Naive thymus-derived CD4-positive, alpha-beta T cell (primary cell): Measurements from ENCODE around the gene ATG16L2. TPM values are rescaled to one million over a fixed set of nuclear protein-coding genes. Genes with fewer than 3 reads are reported as not detected.

Experiments used
- ATAC-seq: fragments of 150-1000 bp; cut with Tn5 transposase; 2 replicates; pipeline ENCODE4 v1.10.0; 2021; ENCODE audit warnings: mild to moderate bottlenecking, moderate library complexity
- CTCF ChIA-PET: fragments of 350-600 bp; sonication (Branson Sonifier 250); formaldehyde crosslinking; loops from one replicate; lab custom pipeline; 2021; ENCODE audit warnings: antibody characterized with exemption; lab: Charles Lee
- POLR2A ChIA-PET: fragments of 350-600 bp; sonication (Branson Sonifier 250); formaldehyde crosslinking; loops from one replicate; lab custom pipeline; 2021; ENCODE audit warnings: antibody characterized with exemption, inconsistent platforms; lab: Charles Lee
- DNase-seq, 9 donors: peaks; one replicate each; pipeline versions ENCODE4 v3.0.0 to v3.0.0-alpha.2; 2020 to 2022; ENCODE audit warnings: mixed read lengths in 1 of 9
- H3K27ac ChIP-seq: one replicate; pipeline ENCODE4 v1.7.0; 2013; ENCODE audit warnings: mild to moderate bottlenecking, low read depth, low read length, moderate library complexity
- H3K27me3 ChIP-seq, 2 donors: one replicate each; pipeline ENCODE4 v1.7.0; 2013; ENCODE audit warnings: low read length in 2 of 2, mild to moderate bottlenecking in 2 of 2, moderate library complexity in 2 of 2; ENCODE audit not compliant: control insufficient read depth in 2 of 2, insufficient read depth in 2 of 2
- H3K36me3 ChIP-seq, 3 experiments: 1 replicate in 2 of 3; 2 replicates in 1 of 3; pipeline ENCODE4 v1.7.0; 2013; ENCODE audit warnings: low read length in 3 of 3, mild to moderate bottlenecking in 3 of 3, moderate library complexity in 1 of 3; ENCODE audit not compliant: insufficient read depth in 3 of 3, control insufficient read depth in 2 of 3
- H3K4me1 ChIP-seq, 2 donors: one replicate each; pipeline ENCODE4 v1.7.0; 2013; ENCODE audit warnings: low read length in 2 of 2, mild to moderate bottlenecking in 2 of 2, moderate library complexity in 1 of 2; ENCODE audit not compliant: control insufficient read depth in 2 of 2, insufficient read depth in 2 of 2
- H3K4me3 ChIP-seq: 2 replicates; pipeline ENCODE4 v1.7.0; 2013; ENCODE audit warnings: mild to moderate bottlenecking, low read length
- H3K9me3 ChIP-seq, 3 experiments: 1 replicate in 2 of 3; 2 replicates in 1 of 3; pipeline ENCODE4 v1.7.0; 2013; ENCODE audit warnings: low read length in 3 of 3; ENCODE audit not compliant: control insufficient read depth in 2 of 3
- H3K27ac Mint-ChIP-seq, 9 donors: one replicate each; pipeline ENCODE4 v1.8.0; 2020 to 2022; ENCODE audit warnings: mixed read lengths in 9 of 9, mild to moderate bottlenecking in 8 of 9, moderate library complexity in 5 of 9, inconsistent platforms in 2 of 9
- H3K27me3 Mint-ChIP-seq, 5 donors: one replicate each; pipeline ENCODE4 v1.8.0; 2021 to 2022; ENCODE audit warnings: mixed read lengths in 5 of 5, mild to moderate bottlenecking in 1 of 5
- H3K36me3 Mint-ChIP-seq, 5 donors: one replicate each; pipeline ENCODE4 v1.8.0; 2020 to 2022; ENCODE audit warnings: mixed read lengths in 5 of 5, mild to moderate bottlenecking in 3 of 5, inconsistent platforms in 1 of 5
- H3K4me1 Mint-ChIP-seq, 7 donors: one replicate each; pipeline ENCODE4 v1.8.0; 2020 to 2022; ENCODE audit warnings: mixed read lengths in 7 of 7, mild to moderate bottlenecking in 3 of 7, inconsistent platforms in 1 of 7
- H3K4me3 Mint-ChIP-seq, 10 donors: one replicate each; pipeline ENCODE4 v1.8.0; 2020 to 2022; ENCODE audit warnings: mild to moderate bottlenecking in 10 of 10, mixed read lengths in 10 of 10, moderate library complexity in 6 of 10, inconsistent platforms in 2 of 10
- H3K9me3 Mint-ChIP-seq, 11 donors: one replicate each; pipeline ENCODE4 v1.8.0; 2020 to 2022; ENCODE audit warnings: mixed read lengths in 11 of 11, mild to moderate bottlenecking in 4 of 11, inconsistent platforms in 1 of 11, moderate library complexity in 1 of 11
- intact Hi-C, 2 donors: fragments of 100-400 bp; cut with micrococcal nuclease; formaldehyde crosslinking; loops; one replicate each; pipeline ENCODE4 v1.15.1; 2023
- polyA plus RNA-seq, 2 donors: library from polyadenylated mRNA; unstranded; fragments of 300-500 nt; fragmentation: Illumina TruSeq; gene quantifications; one replicate each; pipeline ENCODE4 v1.2.3, GENCODE V29; 2021
- total RNA-seq, 6 experiments: library from RNA in 5 of 6; stranded (reverse) in 5 of 6; gene quantifications; 1 replicate in 5 of 6; 2 replicates in 1 of 6; pipeline ENCODE4 v1.2.3 and lab custom pipeline; 2021 to 2026

The ATG16L2 gene
- total and polyA plus RNA-seq, 7 experiments from 2014 or later: 12.8 to 199 (median 134) TPM

- intact Hi-C loops: no loop called here
- H3K4me1 ChIP-seq: peaks cover 0 to 3% of the 10 kb centered on the region in 2 donors
- H3K36me3 ChIP-seq: no peaks in the 10 kb centered on the region
- H3K27ac Mint-ChIP-seq: peak overlapping the region in 3 of 9 donors; percentile 18 to 86 (median 34)
- H3K27me3 ChIP-seq: no peaks in the 10 kb centered on the region
- ChIA-PET POLR2A (interaction anchor here (1.9 kb wide), 1 partner anchor 41 kb away, joined by 4 read pairs; no protein-coding TSS in a partner anchor), CTCF (interaction anchor here (2.0 kb wide), 1 partner anchor 50 kb away, joined by 4 read pairs; no protein-coding TSS in a partner anchor)
- ATAC-seq: no peak
- no peak overlapping the region for H3K27ac ChIP-seq
- peaks cover 0 to 6% (median 0%) of the 10 kb centered on the region in 5 donors for H3K27me3 Mint-ChIP-seq
- no peak overlapping the region for H3K4me3 Mint-ChIP-seq
- H3K4me1 Mint-ChIP-seq: peaks cover 15 to 34% (median 22%) of the 10 kb centered on the region in 7 donors
- no peaks in the 10 kb centered on the region for H3K9me3 ChIP-seq
- peaks cover 0 to 8% (median 4%) of the 10 kb centered on the region in 5 donors for H3K36me3 Mint-ChIP-seq
- H3K9me3 Mint-ChIP-seq: no peaks in the 10 kb centered on the region
- no peak for DNase-seq
- no peak overlapping the region for H3K4me3 ChIP-seq
Observed at GRCh38 chr11:72775288-72776110, 38.7 kb upstream of the ATG16L2 start.

- ChIA-PET CTCF (interaction anchor here (2.0 kb wide), 2 partner anchors 23 to 51 kb away, joined by 4 to 5 read pairs; no protein-coding TSS in a partner anchor), POLR2A (interaction anchor here (1.9 kb wide), 1 partner anchor 42 kb away, joined by 4 read pairs; no protein-coding TSS in a partner anchor)
- Mint-ChIP-seq H3K4me1 (peaks cover 15 to 34% (median 22%) of the 10 kb centered on the region in 7 donors), H3K36me3 (peaks cover 0 to 5% (median 4%) of the 10 kb centered on the region in 5 donors), H3K4me3 (no peak overlapping the region), H3K27ac (peak overlapping the region in 2 of 9 donors; percentile 4 to 34), H3K27me3 (peaks cover 0 to 6% (median 0%) of the 10 kb centered on the region in 5 donors), H3K9me3 (no peaks in the 10 kb centered on the region)
- ATAC-seq (no peak), DNase-seq (no peak)
- H3K27ac ChIP-seq: no peak overlapping the region
- no peak overlapping the region for H3K4me3 ChIP-seq
- intact Hi-C loops: no loop called here
- H3K36me3 ChIP-seq: no peaks in the 10 kb centered on the region
- no peaks in the 10 kb centered on the region for H3K9me3 ChIP-seq
- no peaks in the 10 kb centered on the region for H3K27me3 ChIP-seq
- peaks cover 0 to 10% of the 10 kb centered on the region in 2 donors for H3K4me1 ChIP-seq
Observed at GRCh38 chr11:72776117-72776843, 37.9 kb upstream of the ATG16L2 start.

GRCh38 chr11:72776844-72777754, 37.1 kb upstream of the ATG16L2 start:
- no peak overlapping the region for H3K4me3 ChIP-seq
- H3K9me3 ChIP-seq: no peaks in the 10 kb centered on the region
- Mint-ChIP-seq H3K4me1 (peaks cover 18 to 38% (median 24%) of the 10 kb centered on the region in 7 donors), H3K27me3 (peaks cover 0 to 6% (median 0%) of the 10 kb centered on the region in 5 donors), H3K9me3 (no peaks in the 10 kb centered on the region), H3K36me3 (peaks cover 0 to 5% (median 4%) of the 10 kb centered on the region in 5 donors), H3K4me3 (no peak overlapping the region), H3K27ac (no peak overlapping the region)
- H3K27me3 ChIP-seq: no peaks in the 10 kb centered on the region
- peaks cover 2 to 11% of the 10 kb centered on the region in 2 donors for H3K4me1 ChIP-seq
- intact Hi-C loops: no loop called here
- ChIA-PET CTCF (interaction anchor here (2.0 kb wide), 2 partner anchors 24 to 52 kb away, joined by 4 to 5 read pairs; no protein-coding TSS in a partner anchor), POLR2A (no interaction called here)
- no peaks in the 10 kb centered on the region for H3K36me3 ChIP-seq
- no peak for ATAC-seq
- no peak for DNase-seq
- no peak overlapping the region for H3K27ac ChIP-seq

GRCh38 chr11:72777755-72778278, 36.4 kb upstream of the ATG16L2 start:
- Mint-ChIP-seq H3K4me1 (peaks cover 25 to 43% (median 32%) of the 10 kb centered on the region in 7 donors), H3K36me3 (peaks cover 0 to 4% (median 0%) of the 10 kb centered on the region in 5 donors), H3K27me3 (peaks cover 0 to 6% (median 0%) of the 10 kb centered on the region in 5 donors), H3K27ac (no peak overlapping the region), H3K9me3 (no peaks in the 10 kb centered on the region), H3K4me3 (no peak overlapping the region)
- Histone ChIP-seq H3K9me3 (no peaks in the 10 kb centered on the region), H3K4me3 (no peak overlapping the region), H3K27ac (no peak overlapping the region), H3K36me3 (no peaks in the 10 kb centered on the region), H3K4me1 (peaks cover 7 to 14% of the 10 kb centered on the region in 2 donors), H3K27me3 (no peaks in the 10 kb centered on the region)
- intact Hi-C loops: no loop called here
- ATAC-seq (no peak), DNase-seq (no peak)
- ChIA-PET POLR2A (interaction anchor here (0.7 kb wide), 1 partner anchor 16 kb away, joined by 3 read pairs; the partner anchor contains the start of gene STARD10), CTCF (interaction anchor here (2.0 kb wide), 2 partner anchors 25 to 53 kb away, joined by 4 to 5 read pairs; no protein-coding TSS in a partner anchor)

- Mint-ChIP-seq H3K27me3 (peaks cover 0 to 6% (median 0%) of the 10 kb centered on the region in 5 donors), H3K9me3 (no peaks in the 10 kb centered on the region), H3K27ac (peak overlapping the region in 5 of 9 donors; percentile 10 to 74 (median 31)), H3K4me1 (peaks cover 25 to 44% (median 35%) of the 10 kb centered on the region in 7 donors), H3K4me3 (peak overlapping the region in 6 of 10 donors; percentile 26 to 85 (median 65)), H3K36me3 (peaks cover 0 to 4% (median 0%) of the 10 kb centered on the region in 5 donors)
- ChIA-PET POLR2A (interaction anchor here (1.5 kb wide), 1 partner anchor 14 kb away, joined by 5 read pairs; no protein-coding TSS in a partner anchor), CTCF (interaction anchor here (0.5 kb wide), 1 partner anchor 10 kb away, joined by 6 read pairs; no protein-coding TSS in a partner anchor)
- DNase-seq (no peak), ATAC-seq (no peak)
- Histone ChIP-seq H3K27ac (no peak overlapping the region), H3K4me1 (peaks cover 7 to 14% of the 10 kb centered on the region in 2 donors), H3K36me3 (no peaks in the 10 kb centered on the region), H3K4me3 (no peak overlapping the region), H3K9me3 (no peaks in the 10 kb centered on the region), H3K27me3 (no peaks in the 10 kb centered on the region)
- intact Hi-C loops: no loop called here
Observed at GRCh38 chr11:72778535-72779494, 35.4 kb upstream of the ATG16L2 start.
